ENCODE measurements around the gene ARGLU1.

DNA sequence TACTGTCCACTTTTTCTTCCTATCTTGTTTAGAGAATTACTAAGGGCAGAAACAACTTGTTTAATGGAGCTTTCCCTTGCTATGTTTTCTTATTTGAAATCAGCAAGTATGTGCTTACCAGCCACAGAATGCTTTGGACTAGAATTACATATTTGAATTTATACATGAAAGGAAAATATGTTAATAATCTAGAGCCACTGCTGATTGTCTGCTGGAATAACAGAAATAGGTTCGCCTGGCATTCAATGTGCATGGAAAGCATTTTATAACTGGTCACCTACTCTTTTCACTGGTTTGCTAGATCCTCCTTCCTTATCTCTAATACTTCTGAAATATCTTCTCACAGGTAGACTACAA, 40.5 kb downstream of the ARGLU1 start:
- TF ChIP-seq, protein P1, sequence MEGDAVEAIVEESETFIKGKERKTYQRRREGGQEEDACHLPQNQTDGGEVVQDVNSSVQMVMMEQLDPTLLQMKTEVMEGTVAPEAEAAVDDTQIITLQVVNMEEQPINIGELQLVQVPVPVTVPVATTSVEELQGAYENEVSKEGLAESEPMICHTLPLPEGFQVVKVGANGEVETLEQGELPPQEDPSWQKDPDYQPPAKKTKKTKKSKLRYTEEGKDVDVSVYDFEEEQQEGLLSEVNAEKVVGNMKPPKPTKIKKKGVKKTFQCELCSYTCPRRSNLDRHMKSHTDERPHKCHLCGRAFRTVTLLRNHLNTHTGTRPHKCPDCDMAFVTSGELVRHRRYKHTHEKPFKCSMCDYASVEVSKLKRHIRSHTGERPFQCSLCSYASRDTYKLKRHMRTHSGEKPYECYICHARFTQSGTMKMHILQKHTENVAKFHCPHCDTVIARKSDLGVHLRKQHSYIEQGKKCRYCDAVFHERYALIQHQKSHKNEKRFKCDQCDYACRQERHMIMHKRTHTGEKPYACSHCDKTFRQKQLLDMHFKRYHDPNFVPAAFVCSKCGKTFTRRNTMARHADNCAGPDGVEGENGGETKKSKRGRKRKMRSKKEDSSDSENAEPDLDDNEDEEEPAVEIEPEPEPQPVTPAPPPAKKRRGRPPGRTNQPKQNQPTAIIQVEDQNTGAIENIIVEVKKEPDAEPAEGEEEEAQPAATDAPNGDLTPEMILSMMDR (IDR thresholded peaks at IDR 0.05; ENCODE audit: insufficient read depth, low read depth, low read length) = no peak
- no peak for TF ChIP-seq EZH2 (IDR thresholded peaks at IDR 0.05; ENCODE audit: insufficient read depth, low read length)
